K562 (cell line): Measurements from ENCODE around the gene DPP10. TPM values are rescaled to one million over a fixed set of nuclear protein-coding genes. Genes with fewer than 3 reads are reported as not detected.

Source experiments
- ATAC-seq: fragments of 200-7000 bp; cut with Tn5 transposase; 3 replicates; pipeline ENCODE4 v1.9.1; 2020; ENCODE audit warnings: moderate library complexity
- BruUV-seq: library from RNA; stranded (reverse); fragments of 400-500 nt; replicated peaks from 2 replicates; lab custom pipeline; 2021; lab: Mats Ljungman, UMichigan
- CTCF ChIA-PET: fragments of 300-600 bp; formaldehyde crosslinking; extraction: SDS; loops from one replicate; lab custom pipeline; 2021; ENCODE audit warnings: low intra/inter-chr PET ratio; lab: Yijun Ruan, JAX
- POLR2A ChIA-PET: fragments of 300-600, 350-650 bp; sonication (Branson Sonifier 250); formaldehyde crosslinking; extraction: SDS; loops from one replicate; lab custom pipeline; 2021; ENCODE audit warnings: antibody characterized with exemption, inconsistent platforms; lab: Yijun Ruan, JAX
- DNase-seq, 4 experiments: peaks; one replicate each; pipeline versions ENCODE4 v3.0.0 to v3.0.0-alpha.2; 2011 to 2018; ENCODE audit warnings: low spot score in 3 of 4, mixed read lengths in 3 of 4; ENCODE audit errors: extremely low read depth in 1 of 4
- FAIRE-seq: peaks from 2 replicates; lab custom pipeline; 2011; peaks lifted over from hg19 to GRCh38; lab: Jason Lieb, UNC
- H2AFZ ChIP-seq: 2 replicates; pipeline ENCODE4 v1.6.0; 2011; ENCODE audit warnings: low read depth, low read length, control low read depth, inconsistent platforms
- H3K27ac ChIP-seq: fragments of 200-600 bp; 3 replicates; pipeline ENCODE4 v1.8.0; 2011; ENCODE audit warnings: low read depth, mild to moderate bottlenecking, control low read depth, inconsistent platforms, low read length, moderate library complexity, mixed read lengths; ENCODE audit errors: extremely low read depth
- H3K27me3 ChIP-seq, 2 experiments: fragments of 300-600 bp in 1 of 2; 2 replicates in 1 of 2; 3 replicates in 1 of 2; pipeline versions ENCODE4 v1.6.0 to v1.8.0; 2011; ENCODE audit warnings: inconsistent platforms in 2 of 2, low read length in 2 of 2, mild to moderate bottlenecking in 1 of 2, mixed read lengths in 1 of 2, moderate library complexity in 1 of 2; ENCODE audit not compliant: control insufficient read depth in 2 of 2, insufficient read depth in 2 of 2
- H3K36me3 ChIP-seq: fragments of 300-600 bp; 3 replicates; pipeline ENCODE4 v1.8.0; 2011; ENCODE audit warnings: mild to moderate bottlenecking, low read length, inconsistent platforms; ENCODE audit not compliant: control insufficient read depth, insufficient read depth
- H3K4me1 ChIP-seq, 2 experiments: fragments of 200-600 bp in 1 of 2; replicated peaks in 1 of 2; 2 replicates in 1 of 2; 3 replicates in 1 of 2; pipeline versions ENCODE4 v1.5.1 to v1.8.0; 2011; ENCODE audit warnings: inconsistent platforms in 2 of 2, low read length in 2 of 2, mild to moderate bottlenecking in 1 of 2, mixed read lengths in 1 of 2, moderate library complexity in 1 of 2; ENCODE audit not compliant: control insufficient read depth in 2 of 2, insufficient read depth in 2 of 2
- H3K4me2 ChIP-seq: 2 replicates; pipeline ENCODE4 v1.6.1; 2011; ENCODE audit warnings: low read length, control low read depth, inconsistent platforms, mixed read lengths; ENCODE audit not compliant: insufficient read depth
- H3K4me3 ChIP-seq: fragments of 200-600 bp; sonication (generic), shearing (Covaris generic); 2 replicates; pipeline ENCODE4 v1.5.1; 2016; ENCODE audit warnings: control low read depth, inconsistent platforms
- H3K79me2 ChIP-seq: fragments of 200-600 bp; 3 replicates; pipeline ENCODE4 v1.8.0; 2011; ENCODE audit warnings: low read length, inconsistent platforms; ENCODE audit not compliant: control insufficient read depth, insufficient read depth
- H3K9ac ChIP-seq, 2 experiments: 2 replicates each; pipeline versions ENCODE4 v1.6.0 to v1.6.1; 2011; ENCODE audit warnings: low read depth in 2 of 2, low read length in 2 of 2, control low read depth in 1 of 2, inconsistent platforms in 1 of 2, mild to moderate bottlenecking in 1 of 2, mixed read lengths in 1 of 2; ENCODE audit not compliant: insufficient read depth in 1 of 2
- H3K9me1 ChIP-seq: one replicate; pipeline ENCODE4 v1.6.0; 2011; ENCODE audit warnings: inconsistent platforms, mild to moderate bottlenecking, low read length, moderate library complexity; ENCODE audit not compliant: control insufficient read depth, insufficient read depth
- H3K9me3 ChIP-seq: replicated peaks from 2 replicates; pipeline ENCODE4 v1.5.1; 2011; ENCODE audit warnings: low read depth, low read length, inconsistent platforms; ENCODE audit not compliant: control insufficient read depth, insufficient read depth
- H4K20me1 ChIP-seq: replicated peaks from 2 replicates; pipeline ENCODE4 v1.6.1; 2011; ENCODE audit warnings: low read length, inconsistent platforms, mixed read lengths; ENCODE audit not compliant: control insufficient read depth, insufficient read depth
- ARNT ChIP-seq, 2 experiments: fragments of 450-650 bp; IDR thresholded peaks; 2 replicates each; pipeline ENCODE4 v1.6.1; 2016; ENCODE audit warnings: mild to moderate bottlenecking in 1 of 2
- CBX2 ChIP-seq: fragments of 200-600 bp; sonication (generic); IDR thresholded peaks from one replicate; pipeline ENCODE4 v1.6.1; 2012; ENCODE audit warnings: mild to moderate bottlenecking, low read length, inconsistent platforms; ENCODE audit not compliant: insufficient read depth, poor library complexity, severe bottlenecking
- CHD1 ChIP-seq: fragments of 200-600 bp; sonication (generic); IDR thresholded peaks from one replicate; pipeline ENCODE4 v1.6.1; 2012; ENCODE audit warnings: mild to moderate bottlenecking, moderate library complexity, low read length, inconsistent platforms
- FOXJ3 ChIP-seq: sonication (generic); formaldehyde crosslinking; IDR thresholded peaks from 2 replicates; pipeline ENCODE4 v1.4.0; 2020; ENCODE audit warnings: mild to moderate bottlenecking, missing genetic modification reagents
- KLF10 ChIP-seq: fragments of 250-450 bp; sonication (Bioruptor Pico); IDR thresholded peaks from 2 replicates; pipeline ENCODE4 v1.6.1; 2021; ENCODE audit warnings: matching md5 sums
- POLR2AphosphoS2 ChIP-seq: IDR thresholded peaks from 2 replicates; pipeline ENCODE4 v1.6.1; 2012; ENCODE audit warnings: low read length, improper control_type of control experiment
- POLR2H ChIP-seq: IDR thresholded peaks from 2 replicates; pipeline ENCODE4 v1.6.1; 2016; ENCODE audit warnings: missing genetic modification characterization, low read depth, mild to moderate bottlenecking, control low read depth, missing compliant biosample characterization, moderate library complexity
- ZKSCAN8 ChIP-seq: fragments of 200-800 bp; sonication (Bioruptor generic); IDR thresholded peaks from 2 replicates; pipeline ENCODE4 v1.6.1; 2016; ENCODE audit warnings: missing genetic modification characterization, missing compliant biosample characterization
- ZNF239 ChIP-seq: fragments of 250-450 bp; sonication (Bioruptor Pico); IDR thresholded peaks from 2 replicates; pipeline ENCODE4 v1.4.0; 2020; ENCODE audit warnings: mild to moderate bottlenecking
- ZNF318 ChIP-seq, 2 experiments: fragments of 450-650 bp; IDR thresholded peaks; 2 replicates each; pipeline ENCODE4 v1.6.1; 2016; ENCODE audit warnings: mild to moderate bottlenecking in 2 of 2, borderline replicate concordance in 1 of 2, low read depth in 1 of 2, moderate library complexity in 1 of 2
- ZNF354B ChIP-seq: fragments of 250-450 bp; sonication (Bioruptor Pico); IDR thresholded peaks from 2 replicates; pipeline ENCODE4 v1.4.0; 2020
- ZNF518B ChIP-seq: fragments of 250-450 bp; sonication (Bioruptor Pico); IDR thresholded peaks from 2 replicates; pipeline ENCODE4 v1.5.0; 2021; ENCODE audit warnings: mild to moderate bottlenecking, moderate library complexity
- WGBS: fragments of 100-300 bp; shearing (Covaris generic); methylation state at CpG from one replicate; pipeline ENCODE4 v1.1.6; 2016; ENCODE audit warnings: low coverage, mixed read lengths; ENCODE audit not compliant: insufficient coverage; ENCODE audit errors: missing lambda C conversion rate; 5-methylcytosine and 5-hydroxymethylcytosine counted together
- in situ Hi-C: fragments of 300-500 bp; cut with MboI; formaldehyde crosslinking; loops from 4 replicates; pipeline ENCODE4 v1.15.0; 2018; ENCODE audit warnings: inconsistent platforms, mixed read lengths
- intact Hi-C: fragments of 100-400 bp; cut with micrococcal nuclease; formaldehyde crosslinking; loops from 2 replicates; pipeline ENCODE4 v1.14.2; 2022
- polyA plus RNA-seq, 8 experiments: library from polyadenylated mRNA; depleted of rRNA in 4 of 8; stranded (reverse) in 5 of 8; unstranded in 3 of 8; fragments of >200 nt; fragmentation: Nextera tagmentation in 2 of 8; fragmentation: Illumina TruSeq in 1 of 8; extraction: Ambion mirVana in 2 of 8; extraction: Trizol in 1 of 8; gene quantifications; 2 replicates each; pipeline versions ENCODE4 v1.2.1 to v1.2.3, GENCODE V29; 2011 to 2014; ENCODE audit warnings: inconsistent platforms in 1 of 8, missing spikeins in 1 of 8
- total RNA-seq, 7 experiments: library from RNA; depleted of rRNA in 6 of 7; stranded (reverse); fragments of >200 nt in 6 of 7; fragmentation: Illumina TruSeq in 2 of 7; extraction: Trizol in 2 of 7; gene quantifications; 2 replicates each; pipeline versions ENCODE4 v1.2.1 to v1.2.3, GENCODE V29; 2011 to 2021; ENCODE audit warnings: low replicate concordance in 1 of 7

DPP10 gene
- total and polyA plus RNA-seq, 9 of the 15 experiments (the other 6 are each of a cell fraction or from before 2014, with no cell fraction given) = not detected

DNA sequence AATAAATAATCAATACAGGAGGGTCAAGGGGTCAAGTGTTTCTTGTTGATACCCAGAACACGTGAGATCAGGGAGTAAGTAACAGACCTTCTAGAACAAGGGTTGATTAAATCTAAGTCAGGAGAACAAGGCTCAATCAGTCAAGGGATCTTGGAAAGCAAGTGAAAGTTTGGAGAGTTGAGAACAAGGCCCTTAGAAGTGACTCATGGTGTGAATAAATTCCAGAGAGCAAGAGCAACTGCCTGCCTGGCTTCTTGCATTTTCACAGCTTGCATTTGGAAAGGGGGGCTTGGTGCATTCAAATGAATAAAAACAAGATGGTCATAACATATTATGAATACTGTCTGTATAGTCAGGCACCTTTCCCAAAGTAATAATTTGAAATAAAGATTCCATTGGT is 256.1 kb downstream of the DPP10 start:
- no peak overlapping the region for H3K4me3 ChIP-seq
- H3K9ac ChIP-seq = no peak overlapping the region
- H3K4me1 ChIP-seq = no peaks in the 10 kb centered on the region
- H3K27ac ChIP-seq = no peak overlapping the region
- no peaks in the 10 kb centered on the region for H3K27me3 ChIP-seq
- ATAC-seq (no peak), DNase-seq (no peak), FAIRE-seq (no peak)
- H3K9me3 ChIP-seq = no peaks in the 10 kb centered on the region
- in situ Hi-C loops (no loop called here), intact Hi-C loops (no loop called here)
- H3K4me2 ChIP-seq = no peak overlapping the region
- H3K79me2 ChIP-seq = no peaks in the 10 kb centered on the region
- no peaks in the 10 kb centered on the region for H4K20me1 ChIP-seq
- ChIA-PET CTCF (no interaction called here), POLR2A (interaction anchor here (0.8 kb wide), 1 partner anchor 9 kb away, joined by 5 read pairs; no protein-coding TSS in a partner anchor)
- WGBS = 0% methylated on average over 1 of the region's 1 CpG
- no peak overlapping the region for H2AFZ ChIP-seq
- no TSS peak for BruUV-seq
- H3K9me1 ChIP-seq = no peaks in the 10 kb centered on the region
- H3K36me3 ChIP-seq = no peaks in the 10 kb centered on the region
- TF ChIP-seq ZNF318 (IDR thresholded peaks at IDR 0.05; ENCODE audit: borderline replicate concordance in 1 of 2, low read depth in 1 of 2) (no peak), POLR2AphosphoS2 (no peak), POLR2H (no peak), ZNF518B (CRISPR knock-in tag) (no peak), ARNT (IDR thresholded peaks at IDR 0.05) (no peak), ZNF239 (no peak), KLF10 (CRISPR knock-in tag) (no peak), FOXJ3 (CRISPR knock-in tag) (no peak), ZKSCAN8 (CRISPR knock-in tag) (no peak), CBX2 (no peak), ZNF354B (CRISPR knock-in tag) (no peak), CHD1 (no peak)
